A549 (cell line): ENCODE data around the gene PTPN13. TPM values are rescaled to one million over a fixed set of nuclear protein-coding genes. Genes with fewer than 3 reads are reported as not detected.

Experiments used
- ATAC-seq, 2 experiments: fragments of 200-7000 bp in 1 of 2; fragments of >200 bp in 1 of 2; cut with Nextera tagmentation in 1 of 2; cut with Tn5 transposase in 1 of 2; 3 replicates each; pipeline versions ENCODE4 v1.8.0 to v1.9.1; 2018 to 2020; ENCODE audit warnings: mild to moderate bottlenecking in 1 of 2, moderate library complexity in 1 of 2
- CTCF ChIA-PET: fragments of 300-600 bp; sonication (Branson Sonifier 250); formaldehyde crosslinking; extraction: SDS; loops from one replicate; lab custom pipeline; 2021; ENCODE audit warnings: antibody characterized with exemption, inconsistent platforms; lab: Yijun Ruan, JAX
- POLR2A ChIA-PET: fragments of 350-600 bp; formaldehyde crosslinking; extraction: SDS; loops from one replicate; lab custom pipeline; 2021; ENCODE audit warnings: antibody characterized with exemption, inconsistent platforms; lab: Yijun Ruan, JAX
- DNase-seq, 2 experiments: peaks; one replicate each; pipeline versions ENCODE4 v3.0.0 to v3.0.0-alpha.2; 2011 to 2016; ENCODE audit warnings: low read depth in 1 of 2, low spot score in 1 of 2
- FAIRE-seq: peaks from 2 replicates; lab custom pipeline; 2011; peaks lifted over from hg19 to GRCh38; lab: Jason Lieb, UNC
- H3K27ac ChIP-seq, 2 experiments: fragments of >200 bp; sonication (Bioruptor Twin); formaldehyde crosslinking; 3 replicates each; pipeline ENCODE4 v1.5.1; 2016 to 2017
- H3K4me1 ChIP-seq: fragments of >200 bp; sonication (Bioruptor Twin); formaldehyde crosslinking; 3 replicates; pipeline ENCODE4 v1.6.1; 2016
- H3K4me2 ChIP-seq: fragments of >200 bp; sonication (Bioruptor Twin); formaldehyde crosslinking; 3 replicates; pipeline ENCODE4 v1.6.1; 2016
- H3K4me3 ChIP-seq: fragments of >200 bp; sonication (Bioruptor Twin); formaldehyde crosslinking; 3 replicates; pipeline ENCODE4 v1.5.1; 2016
- H3K9me3 ChIP-seq: fragments of >200 bp; sonication (Bioruptor Twin); formaldehyde crosslinking; 3 replicates; pipeline ENCODE4 v1.6.1; 2016
- BHLHE40 ChIP-seq: IDR thresholded peaks from 2 replicates; pipeline ENCODE4 v1.6.1; 2012; ENCODE audit warnings: low read depth, low read length, inconsistent platforms
- E2F6 ChIP-seq: IDR thresholded peaks from 2 replicates; pipeline ENCODE4 v1.6.1; 2012; ENCODE audit warnings: low read depth, borderline replicate concordance
- ESRRA ChIP-seq: fragments of 150-350 bp; IDR thresholded peaks from 2 replicates; pipeline ENCODE4 v1.6.1; 2014; ENCODE audit warnings: mild to moderate bottlenecking, low read length, borderline replicate concordance
- FOSL2 ChIP-seq, 2 experiments: fragments of 450-650 bp in 1 of 2; fragments of >200 bp in 1 of 2; sonication (Bioruptor Twin) in 1 of 2; formaldehyde crosslinking; IDR thresholded peaks; 2 replicates each; pipeline versions ENCODE4 v1.5.0 to v1.6.1; 2016 to 2020; ENCODE audit warnings: mild to moderate bottlenecking in 1 of 2, moderate library complexity in 1 of 2
- GATA3 ChIP-seq: IDR thresholded peaks from 2 replicates; pipeline ENCODE4 v1.6.1; 2012; ENCODE audit warnings: borderline replicate concordance
- HDAC2 ChIP-seq: fragments of 200-600 bp; sonication (generic); IDR thresholded peaks from 2 replicates; pipeline ENCODE4 v1.6.1; 2016
- HEYL ChIP-seq: fragments of 250-450 bp; sonication (Bioruptor Pico); IDR thresholded peaks from 2 replicates; pipeline ENCODE4 v1.8.0; 2021; ENCODE audit warnings: mild to moderate bottlenecking, moderate library complexity
- HMGXB4 ChIP-seq: fragments of 250-450 bp; sonication (Bioruptor Pico); IDR thresholded peaks from 2 replicates; pipeline ENCODE4 v1.5.0; 2021; ENCODE audit warnings: mild to moderate bottlenecking, moderate library complexity, borderline replicate concordance
- HOXB5 ChIP-seq: fragments of 250-450 bp; sonication (Bioruptor Pico); IDR thresholded peaks from 2 replicates; pipeline ENCODE4 v1.5.0; 2020; ENCODE audit warnings: mild to moderate bottlenecking, moderate library complexity
- JUNB ChIP-seq: fragments of >200 bp; sonication (Bioruptor Twin); formaldehyde crosslinking; IDR thresholded peaks from 2 replicates; pipeline ENCODE4 v1.6.1; 2016
- KDM5A ChIP-seq: fragments of 200-600 bp; sonication (generic); IDR thresholded peaks from 2 replicates; pipeline ENCODE4 v1.6.1; 2016; ENCODE audit warnings: antibody characterized with exemption, mild to moderate bottlenecking
- MAFK ChIP-seq: fragments of 450-650 bp; IDR thresholded peaks from 2 replicates; pipeline ENCODE4 v1.6.1; 2014; ENCODE audit not compliant: partially characterized antibody
- MYC ChIP-seq: IDR thresholded peaks from 2 replicates; pipeline ENCODE4 v1.6.1; 2012; ENCODE audit warnings: mild to moderate bottlenecking, inconsistent platforms, low read length, improper control_type of control experiment, borderline replicate concordance
- NFE2L2 ChIP-seq: fragments of 150-350 bp; conservative IDR thresholded peaks from 2 replicates; pipeline ENCODE4 v1.6.1; 2014; ENCODE audit warnings: low read length
- NPAS2 ChIP-seq: fragments of 250-450 bp; sonication (Bioruptor Pico); IDR thresholded peaks from 2 replicates; pipeline ENCODE4 v1.8.0; 2022; ENCODE audit warnings: mild to moderate bottlenecking, moderate library complexity, borderline replicate concordance
- NR3C1 ChIP-seq: fragments of >200 bp; sonication (Bioruptor Twin); formaldehyde crosslinking; IDR thresholded peaks from 3 replicates; pipeline ENCODE4 v1.6.1; 2017
- PBX3 ChIP-seq: IDR thresholded peaks from 2 replicates; pipeline ENCODE4 v1.6.1; 2012
- POLR2A ChIP-seq: IDR thresholded peaks from 2 replicates; pipeline ENCODE4 v1.6.1; 2012; ENCODE audit warnings: mild to moderate bottlenecking, low read length
- RAD21 ChIP-seq, 2 experiments: fragments of >200 bp in 1 of 2; sonication (Bioruptor Twin) in 1 of 2; formaldehyde crosslinking in 1 of 2; IDR thresholded peaks in 1 of 2; conservative IDR thresholded peaks in 1 of 2; 2 replicates in 1 of 2; 3 replicates in 1 of 2; pipeline ENCODE4 v1.6.1; 2012 to 2018; ENCODE audit warnings: inconsistent platforms in 1 of 2
- RCOR1 ChIP-seq: fragments of 150-350 bp; IDR thresholded peaks from 2 replicates; pipeline ENCODE4 v1.6.1; 2014; ENCODE audit warnings: antibody characterized with exemption, low read length, low read depth
- RFX5 ChIP-seq: fragments of 450-650 bp; IDR thresholded peaks from 2 replicates; pipeline ENCODE4 v1.7.1; 2014; ENCODE audit warnings: antibody characterized with exemption, mild to moderate bottlenecking, moderate library complexity
- SMC3 ChIP-seq: fragments of >200 bp; sonication (Bioruptor Twin); formaldehyde crosslinking; IDR thresholded peaks from 3 replicates; pipeline ENCODE4 v1.6.1; 2018; ENCODE audit warnings: inconsistent platforms
- TP53 ChIP-seq: fragments of 250-450 bp; sonication (Bioruptor Pico); IDR thresholded peaks from 2 replicates; pipeline ENCODE4 v1.5.0; 2021; ENCODE audit warnings: mild to moderate bottlenecking, moderate library complexity
- ZC3H11A ChIP-seq: fragments of 450-650 bp; IDR thresholded peaks from 2 replicates; pipeline ENCODE4 v1.6.1; 2014; ENCODE audit warnings: antibody characterized with exemption, mild to moderate bottlenecking
- ZSCAN20 ChIP-seq: fragments of 250-450 bp; sonication (Bioruptor Pico); IDR thresholded peaks from 2 replicates; pipeline ENCODE4 v1.8.0; 2022; ENCODE audit warnings: mild to moderate bottlenecking, moderate library complexity
- WGBS: methylation state at CpG from one replicate; pipeline ENCODE4 v1.1.6; 2017; ENCODE audit errors: missing lambda C conversion rate; 5-methylcytosine and 5-hydroxymethylcytosine counted together
- polyA plus RNA-seq, 4 experiments: library from polyadenylated mRNA; depleted of rRNA in 3 of 4; stranded (reverse); fragments of >200 nt; fragmentation: RNase III in 1 of 4; extraction: RNeasy Plus Mini Kit Qiagen cat#74134 plus additional on column Dnase treatment in 1 of 4; gene quantifications; 2 replicates in 3 of 4; 3 replicates in 1 of 4; pipeline ENCODE4 v1.2.3, GENCODE V29; 2011 to 2017
- TF ChIP-seq, protein P1 (sequence below): fragments of 450-650 bp; IDR thresholded peaks from 2 replicates; pipeline ENCODE4 v1.6.1; 2014; ENCODE audit warnings: antibody characterized with exemption
- TF ChIP-seq, protein P2 (sequence below): fragments of 200-600 bp; sonication (generic); IDR thresholded peaks from 2 replicates; pipeline ENCODE4 v1.6.1; 2016; ENCODE audit warnings: antibody characterized with exemption, mild to moderate bottlenecking, moderate library complexity
- TF ChIP-seq, protein P3 (sequence below): fragments of 150-350 bp; IDR thresholded peaks from 2 replicates; pipeline ENCODE4 v1.6.1; 2014; ENCODE audit warnings: low read depth, mild to moderate bottlenecking, low read length

Gene PTPN13
- polyA plus RNA-seq, 2 of the 4 experiments (the other 2 are of a cell fraction), result 10.4 to 13.3 TPM

GRCh38 chr4:86822136-86822535, 228.0 kb downstream of the PTPN13 start:
- Histone ChIP-seq H3K4me3 (no peak overlapping the region), H3K9me3 (no peaks in the 10 kb centered on the region), H3K4me2 (no peak overlapping the region), H3K27ac (no peak overlapping the region), H3K4me1 (no peaks in the 10 kb centered on the region)
- ATAC-seq, result no peak
- WGBS, result 92% methylated on average over 2 of the region's 2 CpGs
- TF ChIP-seq HDAC2, result no peak
- no peak for TF ChIP-seq FOSL2 (IDR thresholded peaks at IDR 0.05)
- TF ChIP-seq FOSL2 (CRISPR knock-in tag; IDR thresholded peaks at IDR 0.05), result no peak
- TF ChIP-seq, protein P1, sequence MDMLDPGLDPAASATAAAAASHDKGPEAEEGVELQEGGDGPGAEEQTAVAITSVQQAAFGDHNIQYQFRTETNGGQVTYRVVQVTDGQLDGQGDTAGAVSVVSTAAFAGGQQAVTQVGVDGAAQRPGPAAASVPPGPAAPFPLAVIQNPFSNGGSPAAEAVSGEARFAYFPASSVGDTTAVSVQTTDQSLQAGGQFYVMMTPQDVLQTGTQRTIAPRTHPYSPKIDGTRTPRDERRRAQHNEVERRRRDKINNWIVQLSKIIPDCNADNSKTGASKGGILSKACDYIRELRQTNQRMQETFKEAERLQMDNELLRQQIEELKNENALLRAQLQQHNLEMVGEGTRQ, result no peak
- no peak for TF ChIP-seq E2F6
- no peak for TF ChIP-seq NR3C1
- no peak for TF ChIP-seq RAD21 (conservative IDR thresholded peaks at IDR 0.05 in 1 of 2, IDR thresholded peaks at IDR 0.05 in 1 of 2)
- TF ChIP-seq, protein P2, sequence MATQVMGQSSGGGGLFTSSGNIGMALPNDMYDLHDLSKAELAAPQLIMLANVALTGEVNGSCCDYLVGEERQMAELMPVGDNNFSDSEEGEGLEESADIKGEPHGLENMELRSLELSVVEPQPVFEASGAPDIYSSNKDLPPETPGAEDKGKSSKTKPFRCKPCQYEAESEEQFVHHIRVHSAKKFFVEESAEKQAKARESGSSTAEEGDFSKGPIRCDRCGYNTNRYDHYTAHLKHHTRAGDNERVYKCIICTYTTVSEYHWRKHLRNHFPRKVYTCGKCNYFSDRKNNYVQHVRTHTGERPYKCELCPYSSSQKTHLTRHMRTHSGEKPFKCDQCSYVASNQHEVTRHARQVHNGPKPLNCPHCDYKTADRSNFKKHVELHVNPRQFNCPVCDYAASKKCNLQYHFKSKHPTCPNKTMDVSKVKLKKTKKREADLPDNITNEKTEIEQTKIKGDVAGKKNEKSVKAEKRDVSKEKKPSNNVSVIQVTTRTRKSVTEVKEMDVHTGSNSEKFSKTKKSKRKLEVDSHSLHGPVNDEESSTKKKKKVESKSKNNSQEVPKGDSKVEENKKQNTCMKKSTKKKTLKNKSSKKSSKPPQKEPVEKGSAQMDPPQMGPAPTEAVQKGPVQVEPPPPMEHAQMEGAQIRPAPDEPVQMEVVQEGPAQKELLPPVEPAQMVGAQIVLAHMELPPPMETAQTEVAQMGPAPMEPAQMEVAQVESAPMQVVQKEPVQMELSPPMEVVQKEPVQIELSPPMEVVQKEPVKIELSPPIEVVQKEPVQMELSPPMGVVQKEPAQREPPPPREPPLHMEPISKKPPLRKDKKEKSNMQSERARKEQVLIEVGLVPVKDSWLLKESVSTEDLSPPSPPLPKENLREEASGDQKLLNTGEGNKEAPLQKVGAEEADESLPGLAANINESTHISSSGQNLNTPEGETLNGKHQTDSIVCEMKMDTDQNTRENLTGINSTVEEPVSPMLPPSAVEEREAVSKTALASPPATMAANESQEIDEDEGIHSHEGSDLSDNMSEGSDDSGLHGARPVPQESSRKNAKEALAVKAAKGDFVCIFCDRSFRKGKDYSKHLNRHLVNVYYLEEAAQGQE, result no peak
- TF ChIP-seq NPAS2 (CRISPR knock-in tag), result no peak
- no peak for TF ChIP-seq HOXB5
- TF ChIP-seq PBX3, result no peak
- no peak for TF ChIP-seq SMC3
- TF ChIP-seq MYC, result no peak
- no peak for TF ChIP-seq HEYL (CRISPR knock-in tag)
- TF ChIP-seq GATA3, result no peak
- no peak for TF ChIP-seq HMGXB4 (CRISPR knock-in tag)
- TF ChIP-seq TP53, result no peak
- no peak for TF ChIP-seq ZC3H11A
- POLR2A ChIA-PET, result no interaction called here
- no peak for DNase-seq
- CTCF ChIA-PET, result no interaction called here
- FAIRE-seq, result no peak

DNA sequence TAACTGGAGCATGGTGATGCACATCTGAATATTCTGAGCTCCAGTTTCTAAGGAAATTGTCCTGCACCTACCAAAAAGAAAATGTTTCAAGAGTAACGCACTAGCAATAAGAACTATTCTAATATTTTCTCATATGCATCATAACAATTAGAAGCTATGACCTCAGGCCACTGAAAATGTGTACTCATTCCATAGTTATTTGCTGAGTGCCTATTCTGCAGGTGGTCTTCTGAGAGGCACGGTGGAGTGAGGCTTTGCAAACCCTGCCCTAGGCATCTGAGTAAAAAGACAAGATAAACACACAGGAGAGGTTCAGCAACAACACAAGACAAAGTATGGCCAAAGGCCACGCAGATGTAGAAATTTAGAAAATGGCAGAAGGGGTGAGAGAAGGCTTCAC, 231.4 kb downstream of the PTPN13 start:
- no peaks in the 10 kb centered on the region for H3K4me1 ChIP-seq
- no peak overlapping the region for H3K4me3 ChIP-seq
- ATAC-seq, result no peak
- peaks cover 6% of the 10 kb centered on the region; the same call in 2 of the 3 replicates for H3K9me3 ChIP-seq
- DNase-seq, result no peak
- no peak overlapping the region for H3K4me2 ChIP-seq
- CTCF ChIA-PET, result no interaction called here
- POLR2A ChIA-PET, result no interaction called here
- TF ChIP-seq BHLHE40, result no peak
- TF ChIP-seq MAFK, result no peak
- TF ChIP-seq MYC, result no peak
- no peak for TF ChIP-seq RFX5
- TF ChIP-seq ESRRA, result no peak
- no peak for TF ChIP-seq NPAS2 (CRISPR knock-in tag)
- TF ChIP-seq HEYL (CRISPR knock-in tag), result no peak
- no peak for TF ChIP-seq HMGXB4 (CRISPR knock-in tag)
- no peak for TF ChIP-seq RCOR1
- no peak for TF ChIP-seq KDM5A
- TF ChIP-seq ZSCAN20 (CRISPR knock-in tag), result no peak
- TF ChIP-seq POLR2A, result no peak
- no peak for TF ChIP-seq HDAC2
- no peak for TF ChIP-seq NFE2L2
- TF ChIP-seq JUNB, result no peak
- TF ChIP-seq, protein P3, sequence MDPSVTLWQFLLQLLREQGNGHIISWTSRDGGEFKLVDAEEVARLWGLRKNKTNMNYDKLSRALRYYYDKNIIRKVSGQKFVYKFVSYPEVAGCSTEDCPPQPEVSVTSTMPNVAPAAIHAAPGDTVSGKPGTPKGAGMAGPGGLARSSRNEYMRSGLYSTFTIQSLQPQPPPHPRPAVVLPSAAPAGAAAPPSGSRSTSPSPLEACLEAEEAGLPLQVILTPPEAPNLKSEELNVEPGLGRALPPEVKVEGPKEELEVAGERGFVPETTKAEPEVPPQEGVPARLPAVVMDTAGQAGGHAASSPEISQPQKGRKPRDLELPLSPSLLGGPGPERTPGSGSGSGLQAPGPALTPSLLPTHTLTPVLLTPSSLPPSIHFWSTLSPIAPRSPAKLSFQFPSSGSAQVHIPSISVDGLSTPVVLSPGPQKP, result no peak
- TF ChIP-seq, all 56 proteins: peak for 0
- no peak overlapping the region for H3K27ac ChIP-seq
- 53% methylated on average over 3 of the region's 3 CpGs for WGBS
- FAIRE-seq, result no peak
